Mucosa of descending colon (tissue), 3 donors: Measurements from ENCODE around the gene SIK3. TPM values are rescaled to one million over a fixed set of nuclear protein-coding genes. Genes with fewer than 3 reads are reported as not detected.

Source experiments
- ATAC-seq: fragments of 200-7000 bp; cut with Tn5 transposase; one replicate; pipeline ENCODE4 v1.9.1; 2020; ENCODE audit warnings: mild to moderate bottlenecking, moderate library complexity
- DNase-seq, 3 donors: peaks; one replicate each; pipeline ENCODE4 v3.0.0-alpha.2; 2020
- H3K36me3 ChIP-seq: fragments of 200-600 bp; one replicate; pipeline ENCODE4 v1.8.0; 2021; ENCODE audit warnings: low read depth, mild to moderate bottlenecking
- H3K4me1 ChIP-seq: fragments of 200-600 bp; one replicate; pipeline ENCODE4 v1.8.0; 2021; ENCODE audit warnings: low read depth, mild to moderate bottlenecking
- H3K4me3 ChIP-seq: fragments of 200-600 bp; one replicate; pipeline ENCODE4 v1.8.0; 2021; ENCODE audit warnings: mild to moderate bottlenecking
- H3K9me3 ChIP-seq: fragments of 200-600 bp; one replicate; pipeline ENCODE4 v1.8.0; 2021; ENCODE audit warnings: mild to moderate bottlenecking
- intact Hi-C, 2 donors: fragments of 100-400 bp; cut with DNase I in 1 of 2; cut with micrococcal nuclease in 1 of 2; formaldehyde crosslinking; loops; one replicate each; pipeline versions ENCODE4 v1.11.0 to v1.11.1; 2022; cut with DNase I, micrococcal nuclease
- total RNA-seq, 3 donors: library from RNA; stranded (reverse); fragmentation: NEBNext Ultra II Directional in 2 of 3; extraction: Animal tissue kit (Norgen Biotek cat#: 25700) in 2 of 3; gene quantifications; one replicate each; pipeline versions ENCODE4 v1.2.1 to v1.2.4, GENCODE V29; 2021 to 2023
- TF ChIP-seq, protein P1 (sequence below): fragments of 200-600 bp; IDR thresholded peaks from one replicate; pipeline ENCODE4 v1.8.0; 2022; ENCODE audit warnings: antibody characterized with exemption, mild to moderate bottlenecking
- donor health status: DM: no; HTN: no; CAD: no; lungs with moderate emphysema.
- donor health status: DM: no; HTN: no; CAD: no.
- donor health status: DM: no; HTN: yes; CAD: no.

The SIK3 gene
- total RNA-seq, 3 donors from 2014 or later = 28.1 to 55.6 (median 41.8) TPM

DNA sequence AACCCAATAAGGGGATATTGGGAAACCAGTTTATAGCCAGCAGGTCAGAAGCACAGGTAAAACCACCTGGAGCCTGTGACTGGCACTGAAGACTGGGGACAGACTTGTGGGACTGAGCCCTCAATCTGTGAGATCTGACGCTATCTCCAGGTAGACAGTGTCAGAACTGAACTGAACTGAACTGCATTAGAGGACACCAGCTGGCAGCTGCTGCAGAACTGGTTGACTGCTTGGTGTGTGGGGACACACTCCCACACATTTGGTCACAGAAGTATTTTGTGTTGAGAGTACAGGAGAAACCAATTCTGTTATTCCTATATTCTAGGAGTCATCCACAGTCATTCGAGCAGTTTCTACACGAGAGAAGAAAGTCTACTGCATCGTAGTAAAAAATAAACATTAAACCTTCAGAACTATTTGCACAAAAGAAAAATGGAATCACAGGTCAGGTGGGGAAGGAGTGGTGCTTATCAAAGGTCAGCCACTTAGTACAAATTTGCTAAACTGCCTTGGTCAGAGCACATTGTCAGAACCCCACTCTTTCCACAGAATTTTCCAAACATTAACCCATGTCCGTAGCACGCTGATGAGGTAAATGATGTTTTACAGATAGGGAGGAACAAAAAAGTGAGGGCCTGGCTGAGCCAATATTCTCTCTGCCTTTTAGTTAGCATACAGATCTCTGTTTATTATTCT, 77.2 kb downstream of the SIK3 start:
- TF ChIP-seq, protein P1, sequence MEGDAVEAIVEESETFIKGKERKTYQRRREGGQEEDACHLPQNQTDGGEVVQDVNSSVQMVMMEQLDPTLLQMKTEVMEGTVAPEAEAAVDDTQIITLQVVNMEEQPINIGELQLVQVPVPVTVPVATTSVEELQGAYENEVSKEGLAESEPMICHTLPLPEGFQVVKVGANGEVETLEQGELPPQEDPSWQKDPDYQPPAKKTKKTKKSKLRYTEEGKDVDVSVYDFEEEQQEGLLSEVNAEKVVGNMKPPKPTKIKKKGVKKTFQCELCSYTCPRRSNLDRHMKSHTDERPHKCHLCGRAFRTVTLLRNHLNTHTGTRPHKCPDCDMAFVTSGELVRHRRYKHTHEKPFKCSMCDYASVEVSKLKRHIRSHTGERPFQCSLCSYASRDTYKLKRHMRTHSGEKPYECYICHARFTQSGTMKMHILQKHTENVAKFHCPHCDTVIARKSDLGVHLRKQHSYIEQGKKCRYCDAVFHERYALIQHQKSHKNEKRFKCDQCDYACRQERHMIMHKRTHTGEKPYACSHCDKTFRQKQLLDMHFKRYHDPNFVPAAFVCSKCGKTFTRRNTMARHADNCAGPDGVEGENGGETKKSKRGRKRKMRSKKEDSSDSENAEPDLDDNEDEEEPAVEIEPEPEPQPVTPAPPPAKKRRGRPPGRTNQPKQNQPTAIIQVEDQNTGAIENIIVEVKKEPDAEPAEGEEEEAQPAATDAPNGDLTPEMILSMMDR = no peak
- H3K9me3 ChIP-seq = no peaks in the 10 kb centered on the region
- DNase-seq (no peak), ATAC-seq (peak; percentile 42)
- no peak overlapping the region for H3K4me3 ChIP-seq
- intact Hi-C loops = no loop called here
- H3K4me1 ChIP-seq = peaks cover 20% of the 10 kb centered on the region
- no peaks in the 10 kb centered on the region for H3K36me3 ChIP-seq

DNA sequence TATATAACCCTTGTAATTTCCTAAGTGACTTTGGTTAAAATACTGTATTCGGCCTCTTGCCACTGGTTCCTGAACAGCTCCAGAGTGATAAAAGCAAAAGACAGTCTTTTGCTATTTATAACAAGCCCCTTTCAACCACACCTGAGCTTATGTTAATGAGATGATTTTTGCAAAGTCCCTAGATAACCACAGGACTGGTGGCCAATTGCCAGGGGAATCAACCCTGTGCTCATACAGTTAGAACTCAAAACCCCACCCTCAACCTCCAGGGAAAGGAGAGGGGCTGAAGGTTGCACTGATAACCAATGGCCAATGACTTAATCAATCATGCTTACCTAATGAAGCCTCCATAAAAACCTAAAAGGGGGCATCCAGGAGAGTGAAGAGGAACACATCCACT, 77.9 kb downstream of the SIK3 start:
- intact Hi-C loops = no loop called here
- Histone ChIP-seq H3K4me1 (peaks cover 20% of the 10 kb centered on the region), H3K9me3 (no peaks in the 10 kb centered on the region), H3K4me3 (no peak overlapping the region), H3K36me3 (no peaks in the 10 kb centered on the region)
- ATAC-seq (peak; percentile 4), DNase-seq (peak in 1 of 3 donors; percentile 51)
- TF ChIP-seq, protein P1 = no peak

DNA sequence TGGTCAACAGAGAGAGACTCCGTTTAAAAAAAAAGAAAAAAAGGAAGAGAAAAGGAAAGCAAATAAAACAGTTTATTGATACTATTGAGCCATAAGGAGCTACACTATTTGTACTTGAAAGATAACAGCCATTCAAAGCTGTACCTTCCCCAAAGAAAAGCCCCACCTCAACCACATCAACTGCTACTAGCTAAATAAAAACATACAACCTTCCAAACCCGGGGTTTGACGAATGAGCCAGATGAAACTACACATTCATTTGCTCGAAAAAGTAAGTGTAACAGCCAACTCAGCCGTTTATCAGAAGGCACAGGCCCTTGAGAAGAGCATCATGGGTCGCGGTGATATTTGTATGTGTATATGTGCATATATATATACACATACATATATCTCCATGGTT, 78.4 kb downstream of the SIK3 start:
- ATAC-seq = peak; percentile 77
- TF ChIP-seq, protein P1 = no peak
- no peaks in the 10 kb centered on the region for H3K9me3 ChIP-seq
- intact Hi-C loops = no loop called here
- no peak overlapping the region for H3K4me3 ChIP-seq
- H3K4me1 ChIP-seq = peaks cover 20% of the 10 kb centered on the region
- no peaks in the 10 kb centered on the region for H3K36me3 ChIP-seq
- peak in 1 of 3 donors; percentile 34 for DNase-seq

DNA sequence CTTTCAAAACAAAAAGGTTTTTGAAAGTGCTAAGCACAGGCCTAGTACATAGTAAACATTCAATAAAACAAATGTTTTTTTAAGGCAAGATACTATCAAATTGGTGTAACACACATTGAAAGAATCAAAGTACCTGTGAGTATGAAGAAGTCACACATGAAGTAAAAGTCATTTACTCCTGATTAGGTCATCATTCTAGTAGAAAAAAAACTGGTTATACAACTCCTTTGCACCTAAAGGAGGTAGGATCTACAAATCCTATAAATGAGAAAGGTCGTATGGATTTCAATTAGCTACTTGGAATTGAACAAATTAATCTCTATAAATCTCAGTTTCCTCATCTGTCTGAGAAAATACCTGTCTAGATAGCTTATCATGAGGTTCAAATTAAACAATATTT, 80.8 kb downstream of the SIK3 start:
- peaks cover 20% of the 10 kb centered on the region for H3K4me1 ChIP-seq
- no peaks in the 10 kb centered on the region for H3K9me3 ChIP-seq
- H3K4me3 ChIP-seq = no peak overlapping the region
- DNase-seq (no peak), ATAC-seq (no peak)
- no peaks in the 10 kb centered on the region for H3K36me3 ChIP-seq
- TF ChIP-seq, protein P1 = no peak
- intact Hi-C loops = no loop called here

- H3K4me1 ChIP-seq = peaks cover 17% of the 10 kb centered on the region
- H3K36me3 ChIP-seq = no peaks in the 10 kb centered on the region
- intact Hi-C loops = no loop called here
- H3K4me3 ChIP-seq = no peak overlapping the region
- no peaks in the 10 kb centered on the region for H3K9me3 ChIP-seq
- DNase-seq (no peak), ATAC-seq (no peak)
- TF ChIP-seq, protein P1 = no peak
Observed at GRCh38 chr11:117016747-117017146, 81.5 kb downstream of the SIK3 start.
